Measurements from ENCODE around the gene KRTAP22-2. TPM values are rescaled to one million over a fixed set of nuclear protein-coding genes. Genes with fewer than 3 reads are reported as not detected.
A peak's percentile ranks its signal among the peaks of the same experiment; 100 is the strongest.

KRTAP22-2 gene
- total and polyA plus RNA-seq, 11 donors, result not detected

DNA sequence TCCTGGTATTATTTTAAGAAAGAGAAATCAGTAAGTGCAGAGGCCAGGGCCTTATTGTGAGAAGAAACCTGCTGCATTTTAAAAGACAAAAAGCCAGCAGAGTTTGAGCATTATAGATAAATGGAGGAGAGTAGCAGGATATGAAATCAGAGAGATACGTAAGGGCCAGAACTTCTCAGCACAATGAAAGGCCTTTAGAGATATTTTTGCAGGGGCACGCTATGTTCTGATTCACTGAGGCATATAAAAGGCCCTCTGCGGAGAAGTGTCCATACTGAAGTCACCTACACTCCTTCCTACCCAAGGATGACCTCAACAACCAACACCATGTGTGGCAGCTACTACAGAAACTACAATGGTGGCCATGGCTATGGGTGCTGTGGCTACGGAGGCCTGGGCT, 1.9 kb upstream of the KRTAP22-2 start, which contains the start of gene KRTAP6-3:
KRTAP6-3 (plus strand) TSS at position 301 of the 400 bp plus-strand sequence; CDS start at position 307, 6 bp downstream.
- H3K9me3 ChIP-seq, result no peaks in the 10 kb centered on the region
- H3K4me1 ChIP-seq, result no peaks in the 10 kb centered on the region
- intact Hi-C loops (cut with DNase I), result no loop called here
- no peaks in the 10 kb centered on the region for H3K36me3 ChIP-seq
- H3K27me3 ChIP-seq, result no peaks in the 10 kb centered on the region
- no peak for DNase-seq
- WGBS, 4 donors, result 85 to 97% (median 88%) methylated on average over 4 of the region's 4 CpGs
- ATAC-seq, result peak in 1 of 4 donors; percentile 27
- H3K27ac ChIP-seq, result no peak within 1 kb of the TSS
- no peak for TF ChIP-seq POLR2A (IDR thresholded peaks at IDR 0.05)
- TF ChIP-seq, protein P1, sequence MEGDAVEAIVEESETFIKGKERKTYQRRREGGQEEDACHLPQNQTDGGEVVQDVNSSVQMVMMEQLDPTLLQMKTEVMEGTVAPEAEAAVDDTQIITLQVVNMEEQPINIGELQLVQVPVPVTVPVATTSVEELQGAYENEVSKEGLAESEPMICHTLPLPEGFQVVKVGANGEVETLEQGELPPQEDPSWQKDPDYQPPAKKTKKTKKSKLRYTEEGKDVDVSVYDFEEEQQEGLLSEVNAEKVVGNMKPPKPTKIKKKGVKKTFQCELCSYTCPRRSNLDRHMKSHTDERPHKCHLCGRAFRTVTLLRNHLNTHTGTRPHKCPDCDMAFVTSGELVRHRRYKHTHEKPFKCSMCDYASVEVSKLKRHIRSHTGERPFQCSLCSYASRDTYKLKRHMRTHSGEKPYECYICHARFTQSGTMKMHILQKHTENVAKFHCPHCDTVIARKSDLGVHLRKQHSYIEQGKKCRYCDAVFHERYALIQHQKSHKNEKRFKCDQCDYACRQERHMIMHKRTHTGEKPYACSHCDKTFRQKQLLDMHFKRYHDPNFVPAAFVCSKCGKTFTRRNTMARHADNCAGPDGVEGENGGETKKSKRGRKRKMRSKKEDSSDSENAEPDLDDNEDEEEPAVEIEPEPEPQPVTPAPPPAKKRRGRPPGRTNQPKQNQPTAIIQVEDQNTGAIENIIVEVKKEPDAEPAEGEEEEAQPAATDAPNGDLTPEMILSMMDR (IDR thresholded peaks at IDR 0.05), result no peak
- no peak within 1 kb of the TSS for H3K4me3 ChIP-seq

DNA sequence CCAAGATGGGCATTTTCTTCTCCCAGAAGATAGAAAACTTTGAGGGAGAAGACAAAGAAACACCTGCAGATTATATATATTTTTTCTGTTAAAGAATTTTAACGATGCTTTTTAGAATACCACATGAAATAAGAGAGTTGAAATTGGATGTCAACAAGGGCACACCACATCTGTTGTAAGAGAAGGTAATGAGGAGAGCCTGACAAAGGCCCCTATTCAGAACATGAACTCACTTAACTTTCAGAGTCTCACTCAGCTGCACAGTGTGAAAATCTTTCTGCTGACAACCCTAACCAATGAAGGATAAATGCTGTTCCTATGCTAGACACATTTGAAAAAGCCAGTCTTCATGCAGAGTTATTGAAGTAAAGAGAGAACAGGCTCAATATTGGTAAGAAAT, 7.3 kb downstream of the KRTAP22-2 start:
- H3K9me3 ChIP-seq, result no peaks in the 10 kb centered on the region
- H3K4me1 ChIP-seq, result no peaks in the 10 kb centered on the region
- intact Hi-C loops (cut with DNase I), result loop anchor here in 1 of 10 donors (10.0 kb wide), 1 partner anchor 58 kb away; no protein-coding TSS in a partner anchor
- whole genome bisulfite sequencing, 4 donors, result 51 to 64% (median 54%) methylated on average over 1 of the region's 1 CpG
- no peak overlapping the region for H3K27ac ChIP-seq
- no peaks in the 10 kb centered on the region for H3K27me3 ChIP-seq
- DNase-seq (no peak), ATAC-seq (no peak)
- no peak for TF ChIP-seq POLR2A (IDR thresholded peaks at IDR 0.05)
- TF ChIP-seq, protein P1 (IDR thresholded peaks at IDR 0.05), result no peak
- H3K36me3 ChIP-seq, result no peaks in the 10 kb centered on the region
- H3K4me3 ChIP-seq, result no peak overlapping the region

DNA sequence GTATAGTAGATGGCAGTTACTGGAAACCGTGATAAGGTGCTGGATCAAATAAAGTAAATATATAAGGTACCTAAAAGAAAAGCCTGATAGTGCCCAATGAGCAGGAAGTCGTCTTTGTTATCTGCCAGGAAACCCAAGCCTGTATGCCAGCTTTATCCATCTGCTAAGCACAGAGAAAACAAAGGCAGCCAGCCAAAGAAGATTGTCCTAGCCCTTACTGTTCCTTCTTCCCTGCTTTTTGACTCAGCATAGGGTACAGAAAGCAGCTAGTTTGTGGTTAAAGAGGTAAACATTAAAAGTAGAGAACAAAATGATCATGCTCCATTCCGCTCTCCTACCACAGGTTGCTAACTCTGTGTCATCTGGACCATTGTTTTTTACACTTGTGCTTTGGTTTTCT, 10.1 kb downstream of the KRTAP22-2 start:
- WGBS, 4 donors, result 47 to 55% (median 53%) methylated on average over 3 of the region's 3 CpGs
- no peaks in the 10 kb centered on the region for H3K9me3 ChIP-seq
- no peak overlapping the region for H3K27ac ChIP-seq
- H3K4me1 ChIP-seq, result no peaks in the 10 kb centered on the region
- no peak overlapping the region for H3K4me3 ChIP-seq
- TF ChIP-seq, protein P1 (IDR thresholded peaks at IDR 0.05), result no peak
- no peak for TF ChIP-seq POLR2A (IDR thresholded peaks at IDR 0.05)
- no peaks in the 10 kb centered on the region for H3K27me3 ChIP-seq
- H3K36me3 ChIP-seq, result no peaks in the 10 kb centered on the region
- DNase-seq, result no peak
- intact Hi-C loops (cut with DNase I), result loop anchor here in 1 of 10 donors (10.0 kb wide), 1 partner anchor 55 kb away; no protein-coding TSS in a partner anchor
- no peak for ATAC-seq

DNA sequence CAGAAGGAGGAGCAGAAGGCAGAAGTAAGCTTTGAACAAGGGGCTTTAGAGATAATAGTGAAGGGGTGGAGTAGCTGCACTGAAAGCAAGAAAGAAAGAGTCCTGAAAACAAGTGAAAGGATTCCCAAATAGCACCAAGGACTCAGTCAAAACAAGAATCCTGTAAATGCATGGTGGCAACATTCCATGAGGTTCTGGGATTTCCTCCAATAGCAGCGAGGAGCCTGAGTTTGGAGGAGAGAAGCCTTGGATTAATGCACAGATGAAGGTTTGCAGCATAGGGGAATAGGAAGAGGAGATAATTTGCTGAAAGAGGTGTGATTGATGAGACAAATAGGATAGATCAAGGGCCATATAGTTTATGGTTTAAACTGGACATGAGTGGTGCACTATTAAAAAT, 10.9 kb downstream of the KRTAP22-2 start:
- 27 to 54% (median 31%) methylated on average over 1 of the region's 1 CpG for WGBS, 4 donors
- intact Hi-C loops (cut with DNase I), result no loop called here
- H3K4me3 ChIP-seq, result no peak overlapping the region
- H3K4me1 ChIP-seq, result no peaks in the 10 kb centered on the region
- H3K36me3 ChIP-seq, result no peaks in the 10 kb centered on the region
- TF ChIP-seq POLR2A (IDR thresholded peaks at IDR 0.05), result no peak
- TF ChIP-seq, protein P1 (IDR thresholded peaks at IDR 0.05), result no peak
- DNase-seq, result no peak
- no peaks in the 10 kb centered on the region for H3K27me3 ChIP-seq
- ATAC-seq, result no peak
- H3K27ac ChIP-seq, result no peak overlapping the region
- H3K9me3 ChIP-seq, result no peaks in the 10 kb centered on the region

Data from heart left ventricle (tissue), 16 donors.